OCI-LY1 (cell line): Measurements from ENCODE around the gene B4GALT4.

Experiments
- CTCF ChIP-seq: fragments of 200-600 bp; sonication (generic), shearing (Covaris generic); IDR thresholded peaks from 2 replicates; pipeline ENCODE4 v1.5.1; 2017; ENCODE audit warnings: mild to moderate bottlenecking, antibody characterized with exemption, low read length, moderate library complexity, mixed read lengths
- EZH2 ChIP-seq: fragments of 200-600 bp; sonication (generic), shearing (Covaris generic); IDR thresholded peaks from 2 replicates; pipeline ENCODE4 v1.8.0; 2017; ENCODE audit warnings: borderline replicate concordance, mixed run types, mild to moderate bottlenecking, antibody characterized with exemption, low read length, moderate library complexity, mixed read lengths

GRCh38 chr3:119221779-119222320 lies 18.8 kb downstream of the B4GALT4 start:
- no peak for TF ChIP-seq CTCF
- no peak for TF ChIP-seq EZH2
